IPS DF 6.9 (cell line): ENCODE data around the gene LCN9.

Source experiments
- DNase-seq: peaks from one replicate; pipeline ENCODE4 v3.0.0-alpha.2; 2013; ENCODE audit warnings: low read depth, low spot score
- H3K27ac ChIP-seq: one replicate; pipeline ENCODE4 v1.5.1; 2013; ENCODE audit warnings: low read length, control low read depth
- H3K27me3 ChIP-seq: 2 replicates; pipeline ENCODE4 v1.6.1; 2013; ENCODE audit warnings: mild to moderate bottlenecking, low read length; ENCODE audit not compliant: control insufficient read depth, insufficient read depth
- H3K36me3 ChIP-seq: 2 replicates; pipeline ENCODE4 v1.6.1; 2013; ENCODE audit warnings: low read length; ENCODE audit not compliant: control insufficient read depth, insufficient read depth
- H3K4me1 ChIP-seq: 2 replicates; pipeline ENCODE4 v1.6.1; 2013; ENCODE audit warnings: low read length; ENCODE audit not compliant: control insufficient read depth, insufficient read depth
- H3K4me3 ChIP-seq: 2 replicates; pipeline ENCODE4 v1.5.1; 2013; ENCODE audit warnings: mild to moderate bottlenecking, low read length
- H3K9me3 ChIP-seq: 2 replicates; pipeline ENCODE4 v1.6.1; 2013; ENCODE audit warnings: low read length, inconsistent platforms; ENCODE audit not compliant: control insufficient read depth, insufficient read depth
- WGBS: extraction: QIAGEN DNeasy Blood & Tissue Kit; methylation state at CpG from one replicate; pipeline ENCODE4 v1.1.7; 2013; ENCODE audit warnings: mixed read lengths, missing lambda C conversion rate; ENCODE audit not compliant: insufficient read length, insufficient coverage; 5-methylcytosine and 5-hydroxymethylcytosine counted together

LCN9 gene

DNA sequence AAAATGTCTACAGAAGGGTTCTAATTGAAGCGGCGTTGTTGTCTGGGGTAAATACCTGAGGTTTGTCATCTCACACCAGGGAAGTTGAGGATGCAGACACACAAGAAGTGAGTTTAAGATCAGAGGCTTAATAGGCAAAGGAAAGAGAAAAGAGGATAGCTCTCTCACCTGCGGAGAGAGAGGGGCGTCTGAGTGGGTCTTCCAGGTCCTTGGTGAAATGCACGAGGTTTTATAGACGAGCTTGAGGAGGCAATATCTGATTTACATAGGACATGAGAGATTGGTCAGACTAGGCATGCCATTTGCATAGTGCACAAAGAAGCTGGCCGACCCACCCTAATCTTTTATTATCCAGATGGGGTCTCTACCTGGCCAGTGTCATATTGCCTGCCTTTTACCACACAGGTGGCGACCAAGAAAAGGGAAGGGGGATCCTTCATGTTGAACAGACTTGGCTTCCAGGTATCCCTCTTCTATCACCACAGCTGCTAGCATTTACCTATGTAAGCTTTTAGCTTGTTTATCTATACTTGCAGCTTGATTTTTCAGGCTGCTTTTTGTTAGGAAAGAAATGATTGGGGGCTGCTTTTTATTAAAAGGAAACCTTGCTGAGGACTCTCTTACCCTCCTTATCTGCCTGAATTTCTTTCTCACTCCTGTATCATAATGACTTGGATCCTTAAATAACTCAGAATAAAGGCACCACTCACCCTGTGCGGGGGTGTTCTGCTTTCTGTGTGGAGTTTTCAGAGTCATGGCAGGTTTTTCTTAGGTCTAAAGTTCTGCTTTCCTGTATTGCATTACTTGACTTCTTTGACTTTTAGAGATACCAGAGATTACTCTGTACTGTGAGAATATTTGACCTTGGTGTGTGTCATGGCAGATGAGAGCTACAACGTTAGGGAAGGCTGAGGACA, 14.4 kb upstream of the LCN9 start:
- no peaks in the 10 kb centered on the region; the same call in 1 of the 2 replicates for H3K27me3 ChIP-seq
- no peak overlapping the region for H3K4me3 ChIP-seq
- no peaks in the 10 kb centered on the region for H3K4me1 ChIP-seq
- H3K9me3 ChIP-seq, result peaks cover 9% of the 10 kb centered on the region
- no CpG with 5 or more reads among the region's 10 CpGs for WGBS
- no peak for DNase-seq
- H3K27ac ChIP-seq, result no peak overlapping the region
- 0 out of 2 replicates have a peak, but pooled peaks cover 5% of the 10 kb centered on the region for H3K36me3 ChIP-seq

DNA sequence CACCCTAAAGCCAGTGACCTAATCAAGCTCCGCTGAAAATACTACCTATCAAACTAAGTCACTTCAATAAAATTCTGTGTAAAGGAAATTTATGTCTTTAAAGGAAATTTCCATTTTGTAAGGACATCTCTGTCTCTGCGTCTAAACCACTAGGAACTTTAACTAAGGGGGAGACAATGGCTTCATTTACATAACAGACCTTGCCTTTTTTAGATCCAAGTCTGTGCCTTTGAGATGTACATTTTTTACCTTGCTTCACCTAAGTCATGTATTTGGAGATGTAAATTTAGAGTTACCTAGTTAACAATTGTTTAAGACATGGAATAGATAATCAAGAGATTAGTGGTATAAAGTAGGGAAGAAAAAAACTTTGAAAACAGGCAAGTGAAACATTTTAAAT, 13.6 kb upstream of the LCN9 start:
- H3K9me3 ChIP-seq, result peaks cover 9% of the 10 kb centered on the region
- DNase-seq, result no peak
- H3K27me3 ChIP-seq, result no peaks in the 10 kb centered on the region; the same call in 1 of the 2 replicates
- WGBS, result no CpG with 5 or more reads among the region's 2 CpGs
- H3K36me3 ChIP-seq, result 0 out of 2 replicates have a peak, but pooled peaks cover 5% of the 10 kb centered on the region
- H3K4me3 ChIP-seq, result no peak overlapping the region
- no peak overlapping the region for H3K27ac ChIP-seq
- no peaks in the 10 kb centered on the region for H3K4me1 ChIP-seq

DNA sequence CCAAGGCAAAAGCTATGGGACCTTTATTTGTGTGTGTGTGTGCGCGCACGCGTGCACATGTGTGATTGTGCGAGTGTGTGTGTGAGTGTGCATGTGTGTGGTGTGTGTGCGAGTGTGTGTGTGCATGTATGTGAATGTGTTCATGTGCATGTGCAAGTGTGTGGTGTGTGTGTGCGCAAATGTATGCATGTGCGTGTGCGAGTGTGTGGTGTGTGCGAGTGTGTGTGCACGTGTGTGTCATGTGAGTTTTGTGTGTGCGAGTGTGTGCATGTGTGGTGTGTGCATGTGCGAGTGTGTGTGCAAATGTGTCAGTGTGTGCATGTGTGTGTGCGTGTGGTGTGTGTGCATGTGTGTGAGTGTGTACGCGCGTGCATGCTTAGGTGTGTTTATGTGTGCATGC, 12.7 kb upstream of the LCN9 start:
- no peak overlapping the region for H3K27ac ChIP-seq
- H3K9me3 ChIP-seq, result peaks cover 6% of the 10 kb centered on the region
- H3K4me3 ChIP-seq, result no peak overlapping the region
- WGBS, result 100% methylated on average over 5 of the region's 17 CpGs
- DNase-seq, result no peak
- no peaks in the 10 kb centered on the region; the same call in 1 of the 2 replicates for H3K27me3 ChIP-seq
- no peaks in the 10 kb centered on the region for H3K4me1 ChIP-seq
- H3K36me3 ChIP-seq, result 0 out of 2 replicates have a peak, but pooled peaks cover 3% of the 10 kb centered on the region

DNA sequence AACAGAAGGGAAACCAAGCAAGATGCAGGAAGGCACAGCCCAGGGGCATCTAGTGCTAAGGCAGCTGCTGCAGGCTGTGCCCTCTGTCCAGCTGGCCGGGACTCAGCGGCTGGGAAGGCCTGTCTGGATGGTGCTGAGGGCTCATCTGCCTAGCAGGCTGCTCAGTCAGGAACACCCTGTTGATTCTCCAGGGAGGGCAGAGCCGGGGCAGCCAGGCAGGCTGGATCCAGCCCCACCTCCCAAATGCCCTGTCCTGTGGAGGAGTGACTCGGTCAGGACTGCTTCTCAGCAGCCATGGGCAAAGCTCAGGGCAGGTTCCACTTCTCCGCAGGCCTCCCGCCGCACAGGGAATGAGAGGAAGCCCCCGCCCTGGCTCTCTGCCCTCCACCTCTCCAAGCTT, 7.8 kb upstream of the LCN9 start:
- no peak overlapping the region for H3K27ac ChIP-seq
- no peak overlapping the region for H3K4me3 ChIP-seq
- no peaks in the 10 kb centered on the region for H3K4me1 ChIP-seq
- 0 out of 2 replicates have a peak, but pooled peaks cover 3% of the 10 kb centered on the region for H3K36me3 ChIP-seq
- WGBS, result no CpG with 5 or more reads among the region's 8 CpGs
- no peaks in the 10 kb centered on the region for H3K27me3 ChIP-seq
- H3K9me3 ChIP-seq, result 0 out of 2 replicates have a peak, but pooled peaks cover 1% of the 10 kb centered on the region
- DNase-seq, result no peak

DNA sequence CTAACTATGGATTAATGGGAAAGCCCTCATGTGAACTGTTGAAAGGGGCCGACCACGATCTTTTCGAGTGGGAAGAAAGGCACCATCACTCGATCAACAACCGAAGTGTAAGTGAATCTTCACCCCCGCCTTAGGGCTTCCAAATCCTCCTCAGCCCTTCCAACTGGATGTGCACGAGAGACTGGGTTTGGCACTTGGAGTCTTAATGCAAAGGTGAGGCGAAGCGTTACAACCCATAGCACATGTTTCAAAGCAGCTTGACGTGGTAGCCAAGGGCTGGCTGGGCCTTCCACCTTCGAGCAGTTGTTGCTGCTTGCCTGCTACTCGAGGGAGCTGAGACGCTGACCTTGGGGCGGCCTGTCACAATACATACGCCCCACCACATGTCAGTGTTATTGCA, 5.7 kb upstream of the LCN9 start:
- Histone ChIP-seq H3K9me3 (no peaks in the 10 kb centered on the region), H3K27me3 (no peaks in the 10 kb centered on the region), H3K4me3 (no peak overlapping the region), H3K36me3 (no peaks in the 10 kb centered on the region), H3K4me1 (no peaks in the 10 kb centered on the region), H3K27ac (no peak overlapping the region)
- no CpG with 5 or more reads among the region's 15 CpGs for WGBS
- DNase-seq, result no peak

DNA sequence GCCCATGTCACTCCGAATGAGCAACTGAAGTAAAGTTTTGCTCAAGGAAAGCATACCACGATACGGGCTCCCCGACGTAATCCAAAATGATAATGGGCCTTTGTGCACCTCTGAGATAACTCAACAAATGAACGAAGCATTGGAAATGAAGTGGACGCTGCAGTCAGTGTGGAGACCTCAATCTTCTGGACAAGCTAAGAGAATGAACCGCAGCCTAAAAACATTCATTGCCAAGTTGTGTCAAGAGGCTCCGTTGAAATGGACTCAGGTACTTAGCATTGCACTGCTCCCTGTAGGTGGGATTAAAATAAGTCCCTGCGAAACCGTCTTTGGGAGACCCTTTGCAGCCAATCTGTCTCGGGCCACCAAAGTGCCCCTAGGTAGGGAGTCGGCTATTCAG, 3.9 kb upstream of the LCN9 start:
- no CpG with 5 or more reads among the region's 13 CpGs for WGBS
- no peaks in the 10 kb centered on the region for H3K27me3 ChIP-seq
- no peak for DNase-seq

DNA sequence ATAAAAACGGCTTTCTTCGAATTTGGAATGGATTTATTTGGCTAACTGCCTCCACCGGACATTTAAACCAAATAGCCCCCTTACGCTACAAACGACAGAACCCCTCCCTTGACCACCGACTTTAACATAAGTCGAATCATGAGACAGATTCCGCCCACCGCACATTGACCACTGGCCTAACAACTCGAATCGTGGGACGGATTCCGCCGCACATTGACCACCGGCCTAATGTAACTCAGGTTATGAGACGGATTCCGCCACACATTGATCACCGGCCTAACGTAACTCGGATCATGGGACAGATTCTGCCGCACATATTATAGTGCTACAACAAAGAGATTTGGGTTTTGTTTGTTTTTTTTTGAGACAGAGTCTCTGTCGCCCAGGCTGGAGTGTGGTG, 2.7 kb upstream of the LCN9 start:
- no CpG with 5 or more reads among the region's 22 CpGs for WGBS
- no peaks in the 10 kb centered on the region for H3K27me3 ChIP-seq
- no peaks in the 10 kb centered on the region for H3K36me3 ChIP-seq
- DNase-seq, result no peak
- H3K9me3 ChIP-seq, result no peaks in the 10 kb centered on the region
- peaks cover 3% of the 10 kb centered on the region; the same call in 1 of the 2 replicates for H3K4me1 ChIP-seq
- no peak overlapping the region for H3K27ac ChIP-seq
- H3K4me3 ChIP-seq, result no peak overlapping the region

More for the DNA sequence above, 3.9 kb upstream of the LCN9 start:
- H3K36me3 ChIP-seq, result no peaks in the 10 kb centered on the region
- H3K27ac ChIP-seq, result no peak overlapping the region
- no peaks in the 10 kb centered on the region for H3K9me3 ChIP-seq
- H3K4me3 ChIP-seq, result no peak overlapping the region
- peaks cover 3% of the 10 kb centered on the region; the same call in 1 of the 2 replicates for H3K4me1 ChIP-seq

DNA sequence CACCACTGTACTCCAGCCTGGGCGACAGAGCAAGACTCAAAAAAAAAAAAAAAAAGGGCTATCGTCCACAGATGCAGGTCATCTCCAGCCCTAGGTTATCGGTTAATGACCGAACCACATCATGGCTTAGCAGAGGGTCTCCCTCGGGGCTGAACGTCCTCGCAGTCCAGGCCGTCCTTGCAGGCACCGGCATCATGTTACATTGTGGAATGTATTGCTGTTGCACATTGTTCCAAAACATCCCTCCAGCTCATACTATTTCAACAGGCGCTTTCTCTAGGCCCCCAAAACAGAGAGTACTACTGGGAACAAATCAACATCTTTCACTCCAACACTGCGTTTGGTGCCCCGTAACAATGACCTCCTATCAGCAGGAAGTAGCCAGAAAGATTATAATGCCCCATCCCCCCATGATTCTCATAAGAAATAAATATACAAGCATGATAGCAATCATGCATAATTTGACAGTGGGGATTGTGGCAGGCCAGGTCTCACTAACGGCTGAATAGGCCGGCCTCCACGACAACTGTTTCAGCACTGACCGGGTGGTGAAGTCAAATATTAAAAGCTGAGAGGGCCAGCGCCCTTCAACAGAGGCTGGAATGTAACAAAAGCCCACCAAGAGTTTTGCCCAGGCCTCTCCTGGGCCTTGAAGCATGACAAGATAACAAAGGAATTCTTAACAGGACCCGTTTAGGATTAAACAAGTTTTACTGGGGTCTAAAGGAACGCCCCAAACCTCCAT, 1.1 kb upstream of the LCN9 start:
- Histone ChIP-seq H3K4me1 (peaks cover 3% of the 10 kb centered on the region; the same call in 1 of the 2 replicates), H3K4me3 (no peak overlapping the region), H3K36me3 (no peaks in the 10 kb centered on the region), H3K27me3 (no peaks in the 10 kb centered on the region), H3K9me3 (no peaks in the 10 kb centered on the region), H3K27ac (no peak overlapping the region)
- no peak for DNase-seq
- no CpG with 5 or more reads among the region's 19 CpGs for WGBS

DNA sequence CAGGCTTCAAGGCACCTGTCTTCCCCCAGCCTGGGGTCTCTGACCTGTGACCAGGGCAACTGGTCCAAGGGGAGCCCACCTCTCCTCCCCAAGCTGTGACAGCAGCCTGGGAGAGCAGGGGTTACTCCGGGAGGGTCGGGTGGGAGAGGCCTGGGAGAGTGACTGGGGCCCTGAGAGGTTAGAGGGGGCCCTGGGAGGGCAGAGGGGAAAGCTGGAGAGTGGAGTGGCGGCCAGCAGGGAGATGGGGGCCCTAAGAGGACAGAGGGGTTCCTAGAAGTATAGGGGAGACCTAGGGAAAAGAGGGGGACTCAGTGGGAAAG, 302 bp downstream of the LCN9 start:
- no CpG with 5 or more reads among the region's 3 CpGs for WGBS
- Histone ChIP-seq H3K9me3 (no peaks in the 10 kb centered on the region), H3K27me3 (no peaks in the 10 kb centered on the region), H3K27ac (no peak overlapping the region), H3K36me3 (no peaks in the 10 kb centered on the region), H3K4me3 (no peak overlapping the region), H3K4me1 (peaks cover 3% of the 10 kb centered on the region; the same call in 1 of the 2 replicates)
- no peak for DNase-seq

DNA sequence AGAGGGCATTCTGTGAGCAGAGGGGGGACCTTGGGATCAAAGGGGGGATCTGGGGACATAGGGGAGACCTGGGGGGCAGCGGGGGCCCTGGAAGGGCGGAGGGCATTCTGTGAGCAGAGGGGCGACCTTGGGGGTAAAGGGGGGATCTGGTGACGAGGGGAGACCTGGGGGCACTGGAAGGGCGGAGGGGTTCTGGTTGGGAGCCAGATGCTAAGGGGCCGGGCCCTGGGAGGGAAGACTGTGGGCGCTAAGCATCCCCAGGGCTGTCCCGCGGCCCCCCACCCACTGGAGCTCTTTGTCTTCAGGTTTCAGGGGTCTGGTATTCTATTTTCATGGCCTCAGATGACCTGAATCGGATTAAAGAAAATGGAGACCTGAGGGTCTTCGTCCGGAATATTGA, 748 bp downstream of the LCN9 start:
- DNase-seq, result no peak
- Histone ChIP-seq H3K27ac (no peak overlapping the region), H3K27me3 (no peaks in the 10 kb centered on the region), H3K9me3 (no peaks in the 10 kb centered on the region), H3K4me1 (peaks cover 3% of the 10 kb centered on the region; the same call in 1 of the 2 replicates), H3K36me3 (no peaks in the 10 kb centered on the region), H3K4me3 (no peak overlapping the region)
- WGBS, result no CpG with 5 or more reads among the region's 12 CpGs
